ENCODE measurements around the gene UBR3.
"Not testable (repeated sequence)": the region's sequence is repeated elsewhere in the genome, so short reads cannot be mapped to it uniquely, and the experiment has no call there.

The UBR3 gene

DNA sequence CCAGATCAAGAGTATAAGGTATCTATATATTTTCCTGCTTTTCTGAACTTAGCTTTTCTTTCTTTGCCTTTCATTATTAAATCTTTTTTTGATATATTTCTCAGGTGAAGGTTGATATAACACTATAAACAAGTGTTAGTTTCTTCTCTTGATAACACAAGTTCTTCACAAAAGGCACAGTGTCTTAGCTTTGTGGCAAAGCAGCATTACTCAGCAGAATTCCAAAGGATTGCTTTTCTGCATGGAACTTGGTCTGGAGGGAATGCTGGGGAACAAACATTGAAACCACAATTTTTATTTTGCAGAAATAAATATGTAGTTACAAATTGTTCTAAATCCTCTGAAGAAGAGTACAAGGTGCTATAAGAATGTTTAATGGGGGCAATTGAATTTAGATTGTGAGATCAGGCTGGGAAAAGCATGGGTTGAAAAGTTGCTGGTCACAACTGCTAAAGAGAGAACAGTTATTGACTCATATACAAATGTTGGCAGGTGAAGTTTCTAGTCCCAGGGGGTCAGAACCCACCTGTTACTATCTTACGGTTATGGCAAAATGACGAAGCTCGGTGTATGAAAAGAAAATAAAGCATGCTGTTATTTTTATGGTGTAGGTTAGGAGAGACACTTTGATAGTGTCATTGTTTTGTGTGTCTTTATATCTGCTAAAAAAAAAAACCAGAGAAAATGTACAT is 68.2 kb downstream of the UBR3 start:
- Histone ChIP-seq H3K27me3 (ENCODE audit: control insufficient read depth in 2 of 2, insufficient read depth in 2 of 2, low read length in 2 of 2) (no peaks in the 10 kb centered on the region), H3K27ac (ENCODE audit: low read depth in 2 of 2, low read length in 2 of 2) (no peak overlapping the region), H3K4me1 (ENCODE audit: control insufficient read depth in 2 of 2, insufficient read depth in 2 of 2, low read length in 2 of 2) (no peaks in the 10 kb centered on the region), H3K4me3 (ENCODE audit: low read length in 2 of 2) (no peak overlapping the region), H3K9ac (ENCODE audit: low read depth in 1 of 2, low read length in 2 of 2) (no peak overlapping the region), H3K9me3 (ENCODE audit: control insufficient read depth in 2 of 2, low read length in 2 of 2) (no peaks in the 10 kb centered on the region), H3K36me3 (ENCODE audit: control insufficient read depth in 2 of 2, insufficient read depth in 2 of 2, low read length in 2 of 2) (peaks cover 5 to 6% of the 10 kb centered on the region in 2 donors)

DNA sequence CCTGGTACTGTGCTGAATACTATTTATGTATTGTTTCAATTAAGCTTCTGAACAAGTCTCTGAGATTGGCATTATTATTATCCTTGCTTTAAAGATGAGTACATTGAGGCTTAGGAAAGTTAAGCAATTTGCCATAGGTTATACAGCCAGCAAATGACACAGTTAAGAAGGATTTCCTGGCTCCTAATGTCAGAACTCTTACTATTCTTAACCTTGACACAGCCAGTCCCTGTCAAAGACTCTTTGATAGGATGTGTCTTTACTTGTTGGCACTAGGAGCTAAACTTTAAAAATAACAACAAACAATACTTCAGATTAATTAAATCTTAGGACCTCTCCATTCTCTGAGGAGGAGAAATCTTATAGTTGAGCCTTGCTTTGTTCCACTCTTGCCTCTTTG is 70.6 kb downstream of the UBR3 start:
- Histone ChIP-seq H3K27me3 (ENCODE audit: control insufficient read depth in 2 of 2, insufficient read depth in 2 of 2, low read length in 2 of 2) (no peaks in the 10 kb centered on the region), H3K4me1 (ENCODE audit: control insufficient read depth in 2 of 2, insufficient read depth in 2 of 2, low read length in 2 of 2) (no peaks in the 10 kb centered on the region), H3K4me3 (ENCODE audit: low read length in 2 of 2) (no peak overlapping the region), H3K27ac (ENCODE audit: low read depth in 2 of 2, low read length in 2 of 2) (no peak overlapping the region), H3K9me3 (ENCODE audit: control insufficient read depth in 2 of 2, low read length in 2 of 2) (no peaks in the 10 kb centered on the region), H3K36me3 (ENCODE audit: control insufficient read depth in 2 of 2, insufficient read depth in 2 of 2, low read length in 2 of 2) (peaks cover 4 to 5% of the 10 kb centered on the region in 2 donors), H3K9ac (ENCODE audit: low read depth in 1 of 2, low read length in 2 of 2) (no peak overlapping the region)

DNA sequence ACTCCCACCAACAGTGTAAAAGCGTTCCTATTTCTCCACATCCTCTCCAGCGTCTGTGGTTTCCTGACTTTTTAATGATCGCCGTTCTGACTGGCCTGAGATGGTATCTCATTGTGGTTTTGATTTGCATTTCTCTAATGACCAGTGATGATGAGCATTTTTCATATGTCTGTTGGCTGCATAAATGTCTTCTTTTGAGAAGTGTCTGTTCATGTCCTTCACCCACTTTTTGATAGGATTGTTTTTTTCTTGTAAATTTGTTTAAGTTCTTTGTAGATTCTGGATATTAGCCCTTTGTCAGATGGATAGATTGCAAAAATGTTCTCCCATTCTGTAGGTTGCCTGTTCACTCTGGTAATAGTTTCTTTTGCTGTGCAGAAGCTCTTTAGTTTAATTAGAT is 72.8 kb downstream of the UBR3 start:
- H3K4me1 ChIP-seq (ENCODE audit: control insufficient read depth in 2 of 2, insufficient read depth in 2 of 2, low read length in 2 of 2); H3K27me3 ChIP-seq (ENCODE audit: control insufficient read depth in 2 of 2, insufficient read depth in 2 of 2, low read length in 2 of 2); H3K9me3 ChIP-seq (ENCODE audit: control insufficient read depth in 2 of 2, low read length in 2 of 2); H3K4me3 ChIP-seq (ENCODE audit: low read length in 2 of 2); H3K36me3 ChIP-seq (ENCODE audit: control insufficient read depth in 2 of 2, insufficient read depth in 2 of 2, low read length in 2 of 2); H3K9ac ChIP-seq (ENCODE audit: low read depth in 1 of 2, low read length in 2 of 2); H3K27ac ChIP-seq (ENCODE audit: low read depth in 2 of 2, low read length in 2 of 2): not testable (repeated sequence)

DNA sequence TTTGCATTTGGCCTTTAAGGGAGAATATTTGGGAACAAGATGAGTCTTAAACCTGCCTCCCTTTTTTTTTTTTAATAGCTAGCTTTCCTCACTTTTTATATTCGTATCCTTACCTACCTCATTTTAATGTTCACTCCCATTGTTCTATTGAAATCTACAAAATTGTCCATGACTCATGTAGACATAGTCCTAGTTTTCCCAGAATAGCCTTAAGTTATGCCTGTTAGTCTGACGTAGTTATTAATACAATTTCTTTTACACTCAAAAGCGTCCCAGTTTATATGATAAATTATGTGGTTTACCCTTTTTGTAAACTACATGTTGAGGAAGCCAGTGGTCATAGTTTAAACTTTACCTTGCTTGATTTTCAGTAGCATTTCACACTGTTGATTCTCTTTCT is 73.4 kb downstream of the UBR3 start:
- Histone ChIP-seq H3K27me3 (ENCODE audit: control insufficient read depth in 2 of 2, insufficient read depth in 2 of 2, low read length in 2 of 2) (no peaks in the 10 kb centered on the region), H3K4me1 (ENCODE audit: control insufficient read depth in 2 of 2, insufficient read depth in 2 of 2, low read length in 2 of 2) (no peaks in the 10 kb centered on the region), H3K9ac (ENCODE audit: low read depth in 1 of 2, low read length in 2 of 2) (no peak overlapping the region), H3K36me3 (ENCODE audit: control insufficient read depth in 2 of 2, insufficient read depth in 2 of 2, low read length in 2 of 2) (peaks cover 3 to 5% of the 10 kb centered on the region in 2 donors), H3K4me3 (ENCODE audit: low read length in 2 of 2) (no peak overlapping the region), H3K27ac (ENCODE audit: low read depth in 2 of 2, low read length in 2 of 2) (no peak overlapping the region), H3K9me3 (ENCODE audit: control insufficient read depth in 2 of 2, low read length in 2 of 2) (no peaks in the 10 kb centered on the region)

DNA sequence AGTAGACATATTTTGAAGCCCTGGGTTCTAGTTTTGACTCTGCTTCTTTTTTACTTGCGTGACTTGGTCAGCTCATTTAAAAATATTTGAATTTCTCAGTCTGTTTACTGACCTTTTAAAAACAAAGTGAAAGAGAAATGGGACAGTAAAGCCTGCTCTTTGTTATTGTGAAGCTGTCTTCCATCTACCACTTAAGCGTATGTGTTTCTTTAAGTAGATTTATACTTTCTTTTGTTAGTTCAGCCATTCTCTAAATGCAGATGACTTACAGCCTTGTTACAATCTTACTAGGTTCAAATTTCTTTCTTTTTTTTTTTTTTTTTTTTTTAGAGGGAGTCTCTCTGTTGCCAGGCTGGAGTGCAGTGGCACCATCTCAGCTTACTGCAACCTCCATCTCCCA is 79.5 kb downstream of the UBR3 start:
- Histone ChIP-seq H3K4me1 (ENCODE audit: control insufficient read depth in 2 of 2, insufficient read depth in 2 of 2, low read length in 2 of 2) (no peaks in the 10 kb centered on the region), H3K36me3 (ENCODE audit: control insufficient read depth in 2 of 2, insufficient read depth in 2 of 2, low read length in 2 of 2) (peaks cover 0 to 7% of the 10 kb centered on the region in 2 donors), H3K27ac (ENCODE audit: low read depth in 2 of 2, low read length in 2 of 2) (no peak overlapping the region), H3K4me3 (ENCODE audit: low read length in 2 of 2) (no peak overlapping the region), H3K27me3 (ENCODE audit: control insufficient read depth in 2 of 2, insufficient read depth in 2 of 2, low read length in 2 of 2) (no peaks in the 10 kb centered on the region), H3K9ac (ENCODE audit: low read depth in 1 of 2, low read length in 2 of 2) (no peak overlapping the region), H3K9me3 (ENCODE audit: control insufficient read depth in 2 of 2, low read length in 2 of 2) (no peaks in the 10 kb centered on the region)

DNA sequence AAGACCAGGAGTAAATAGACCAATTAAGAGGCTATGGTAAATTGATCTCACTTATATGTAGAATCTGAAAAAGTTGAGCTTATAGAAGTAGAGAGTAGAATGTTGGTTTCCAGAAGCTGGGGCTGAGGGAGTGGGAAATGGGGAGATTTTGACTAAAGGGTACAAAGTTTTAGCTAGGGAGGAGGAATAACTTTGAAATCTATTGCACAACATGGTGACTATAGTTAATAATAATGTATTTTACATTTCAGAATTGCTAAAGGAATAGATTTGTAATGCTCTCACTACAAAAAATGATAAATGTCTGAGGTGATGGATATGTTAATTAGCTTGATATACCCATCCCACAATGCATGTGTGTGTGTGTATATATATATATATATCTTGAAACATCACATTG is 82.1 kb downstream of the UBR3 start:
- H3K4me3 ChIP-seq (ENCODE audit: low read length in 2 of 2): no peak overlapping the region
- H3K27ac ChIP-seq (ENCODE audit: low read depth in 2 of 2, low read length in 2 of 2): no peak overlapping the region
- no peak overlapping the region for H3K9ac ChIP-seq (ENCODE audit: low read depth in 1 of 2, low read length in 2 of 2)
- no peaks in the 10 kb centered on the region for H3K9me3 ChIP-seq (ENCODE audit: control insufficient read depth in 2 of 2, low read length in 2 of 2)
- H3K27me3 ChIP-seq (ENCODE audit: control insufficient read depth in 2 of 2, insufficient read depth in 2 of 2, low read length in 2 of 2): no peaks in the 10 kb centered on the region
- no peaks in the 10 kb centered on the region for H3K4me1 ChIP-seq (ENCODE audit: control insufficient read depth in 2 of 2, insufficient read depth in 2 of 2, low read length in 2 of 2)
- H3K36me3 ChIP-seq (ENCODE audit: control insufficient read depth in 2 of 2, insufficient read depth in 2 of 2, low read length in 2 of 2): peaks cover 4 to 7% of the 10 kb centered on the region in 2 donors

DNA sequence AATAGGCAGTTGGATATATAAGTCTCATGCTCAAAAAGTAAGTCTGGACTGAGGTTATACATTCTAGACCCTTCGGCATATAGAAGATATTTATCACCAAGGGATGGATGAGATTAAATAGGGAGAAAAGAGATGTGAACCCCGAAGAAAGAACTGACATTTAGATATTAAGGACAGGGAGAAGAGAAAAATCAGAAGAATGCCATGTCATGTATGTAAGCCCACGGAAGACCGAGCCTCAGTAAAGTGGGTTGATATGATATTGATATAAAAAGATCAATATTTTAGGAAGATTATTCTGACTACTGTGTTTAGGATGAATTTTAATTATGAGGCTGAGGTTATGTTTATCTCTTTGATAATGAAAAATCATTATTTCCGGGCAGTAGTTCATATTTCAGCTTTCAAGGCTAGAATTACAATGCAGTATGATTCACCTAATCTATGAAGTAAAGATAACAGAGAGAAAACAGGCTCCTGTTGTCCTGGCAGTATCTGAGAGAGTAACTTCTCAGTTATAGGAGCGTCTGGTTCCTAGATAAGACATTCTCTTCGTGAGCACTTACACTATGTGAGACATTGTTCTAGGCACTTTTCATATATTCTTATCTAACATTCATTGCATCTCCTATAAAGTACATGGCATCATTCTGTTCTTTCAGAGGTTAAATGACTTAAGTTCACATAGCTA is 83.0 kb downstream of the UBR3 start:
- Histone ChIP-seq H3K4me1 (ENCODE audit: control insufficient read depth in 2 of 2, insufficient read depth in 2 of 2, low read length in 2 of 2) (no peaks in the 10 kb centered on the region), H3K27ac (ENCODE audit: low read depth in 2 of 2, low read length in 2 of 2) (no peak overlapping the region), H3K9ac (ENCODE audit: low read depth in 1 of 2, low read length in 2 of 2) (no peak overlapping the region), H3K27me3 (ENCODE audit: control insufficient read depth in 2 of 2, insufficient read depth in 2 of 2, low read length in 2 of 2) (no peaks in the 10 kb centered on the region), H3K4me3 (ENCODE audit: low read length in 2 of 2) (no peak overlapping the region), H3K36me3 (ENCODE audit: control insufficient read depth in 2 of 2, insufficient read depth in 2 of 2, low read length in 2 of 2) (peaks cover 6 to 7% of the 10 kb centered on the region in 2 donors), H3K9me3 (ENCODE audit: control insufficient read depth in 2 of 2, low read length in 2 of 2) (no peaks in the 10 kb centered on the region)

DNA sequence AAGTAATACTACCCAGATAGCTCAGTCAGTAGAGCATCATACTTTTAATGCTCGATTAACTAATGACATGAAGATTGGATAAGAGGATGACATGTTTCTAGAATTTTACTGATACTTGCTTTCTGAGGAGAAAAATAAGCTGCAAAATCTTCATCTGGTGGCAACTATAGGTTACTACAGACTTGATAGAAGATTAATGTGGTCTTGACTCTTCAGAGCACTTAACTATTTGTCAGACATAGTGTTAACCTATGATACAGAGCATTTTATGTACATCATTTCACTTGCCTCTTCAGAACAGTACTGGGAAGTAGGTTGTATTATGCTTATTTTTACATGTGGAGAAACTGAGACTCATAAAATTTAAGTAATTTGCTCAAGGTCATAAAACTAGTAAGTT is 83.9 kb downstream of the UBR3 start:
- Histone ChIP-seq H3K27ac (ENCODE audit: low read depth in 2 of 2, low read length in 2 of 2) (no peak overlapping the region), H3K4me1 (ENCODE audit: control insufficient read depth in 2 of 2, insufficient read depth in 2 of 2, low read length in 2 of 2) (no peaks in the 10 kb centered on the region), H3K9ac (ENCODE audit: low read depth in 1 of 2, low read length in 2 of 2) (no peak overlapping the region), H3K4me3 (ENCODE audit: low read length in 2 of 2) (no peak overlapping the region), H3K27me3 (ENCODE audit: control insufficient read depth in 2 of 2, insufficient read depth in 2 of 2, low read length in 2 of 2) (no peaks in the 10 kb centered on the region), H3K9me3 (ENCODE audit: control insufficient read depth in 2 of 2, low read length in 2 of 2) (no peaks in the 10 kb centered on the region), H3K36me3 (ENCODE audit: control insufficient read depth in 2 of 2, insufficient read depth in 2 of 2, low read length in 2 of 2) (peaks cover 3 to 6% of the 10 kb centered on the region in 2 donors)

DNA sequence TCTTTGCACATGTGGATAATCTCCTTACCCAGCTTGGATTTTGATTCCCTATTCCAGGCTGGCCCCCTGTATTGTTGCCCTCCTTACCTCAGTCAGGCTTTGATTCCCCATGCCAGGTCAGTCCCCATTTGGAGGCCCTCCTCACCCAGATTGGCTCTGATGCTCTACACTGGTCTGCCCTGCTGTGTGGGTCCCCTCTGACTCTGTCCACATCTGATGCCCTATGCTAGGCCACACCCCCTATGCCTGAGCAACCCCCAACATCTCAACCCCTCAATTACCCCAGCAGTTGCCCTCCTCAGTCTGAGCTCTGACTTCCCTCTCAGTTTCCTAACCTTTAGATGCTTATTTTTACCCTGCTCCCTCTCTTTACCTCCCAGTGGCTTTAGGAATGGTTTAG is 89.4 kb downstream of the UBR3 start:
- no peaks in the 10 kb centered on the region for H3K27me3 ChIP-seq (ENCODE audit: control insufficient read depth in 2 of 2, insufficient read depth in 2 of 2, low read length in 2 of 2)
- peaks cover 10 to 17% of the 10 kb centered on the region in 2 donors for H3K36me3 ChIP-seq (ENCODE audit: control insufficient read depth in 2 of 2, insufficient read depth in 2 of 2, low read length in 2 of 2)
- no peaks in the 10 kb centered on the region for H3K4me1 ChIP-seq (ENCODE audit: control insufficient read depth in 2 of 2, insufficient read depth in 2 of 2, low read length in 2 of 2)
- H3K27ac ChIP-seq (ENCODE audit: low read depth in 2 of 2, low read length in 2 of 2): no peak overlapping the region
- H3K9me3 ChIP-seq (ENCODE audit: control insufficient read depth in 2 of 2, low read length in 2 of 2): no peaks in the 10 kb centered on the region
- H3K4me3 ChIP-seq (ENCODE audit: low read length in 2 of 2): no peak overlapping the region
- no peak overlapping the region for H3K9ac ChIP-seq (ENCODE audit: low read depth in 1 of 2, low read length in 2 of 2)

DNA sequence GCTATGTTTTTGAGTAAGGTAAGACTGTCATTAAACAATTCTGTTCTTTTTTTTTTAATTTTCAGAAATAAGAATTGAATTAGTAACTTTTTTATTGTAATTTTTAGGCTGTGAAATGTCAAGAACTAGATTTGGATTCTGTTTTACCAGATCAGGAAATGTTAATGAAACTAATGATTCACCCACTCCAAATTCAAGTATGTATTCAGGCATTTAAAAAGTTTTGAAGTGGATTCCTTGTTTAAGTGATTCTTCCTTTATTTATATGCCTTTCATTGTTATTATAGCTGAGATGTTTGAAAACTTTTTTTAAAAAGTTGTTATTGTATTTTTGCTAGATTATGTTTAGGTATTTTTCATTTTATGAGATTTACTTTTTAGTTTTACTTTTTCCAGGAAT is 96.7 kb downstream of the UBR3 start:
- Histone ChIP-seq H3K4me3 (ENCODE audit: low read length in 2 of 2) (no peak overlapping the region), H3K36me3 (ENCODE audit: control insufficient read depth in 2 of 2, insufficient read depth in 2 of 2, low read length in 2 of 2) (peaks cover 2 to 14% of the 10 kb centered on the region in 2 donors), H3K27ac (ENCODE audit: low read depth in 2 of 2, low read length in 2 of 2) (no peak overlapping the region), H3K9ac (ENCODE audit: low read depth in 1 of 2, low read length in 2 of 2) (no peak overlapping the region), H3K9me3 (ENCODE audit: control insufficient read depth in 2 of 2, low read length in 2 of 2) (no peaks in the 10 kb centered on the region), H3K27me3 (ENCODE audit: control insufficient read depth in 2 of 2, insufficient read depth in 2 of 2, low read length in 2 of 2) (no peaks in the 10 kb centered on the region), H3K4me1 (ENCODE audit: control insufficient read depth in 2 of 2, insufficient read depth in 2 of 2, low read length in 2 of 2) (no peaks in the 10 kb centered on the region)

Measured in mucosa of rectum (tissue), 2 donors.